Measurements from ENCODE around the gene DUSP1. TPM values are rescaled to one million over a fixed set of nuclear protein-coding genes. Genes with fewer than 3 reads are reported as not detected.

Gene DUSP1
- total RNA-seq, 2 donors from 2014 or later, result 9.2 to 11.0 TPM

- Histone ChIP-seq H3K27me3 (ENCODE audit: control insufficient read depth, insufficient read depth, low read length, poor library complexity, severe bottlenecking) (peaks cover 35% of the 10 kb centered on the region), H3K27ac (ENCODE audit: low read depth, low read length) (no peak overlapping the region), H3K4me3 (ENCODE audit: low read length) (no peak overlapping the region), H3K9ac (ENCODE audit: extremely low read depth, low read length, poor library complexity, severe bottlenecking) (no peak overlapping the region), H3K9me3 (ENCODE audit: control insufficient read depth, low read length) (no peaks in the 10 kb centered on the region), H3K4me1 (ENCODE audit: control insufficient read depth, insufficient read depth, low read length) (peaks cover 7% of the 10 kb centered on the region), H3K36me3 (ENCODE audit: control insufficient read depth, insufficient read depth, low read length) (no peaks in the 10 kb centered on the region)
- H3K27me3 Mint-ChIP-seq (ENCODE audit: insufficient read depth), result peaks cover 54% of the 10 kb centered on the region
- peaks cover 12% of the 10 kb centered on the region for H3K4me1 Mint-ChIP-seq
- H3K36me3 Mint-ChIP-seq (ENCODE audit: low read depth), result no peaks in the 10 kb centered on the region
- no peak overlapping the region for H3K4me3 Mint-ChIP-seq
- WGBS, 2 experiments (ENCODE audit: insufficient coverage in 1 of 2, insufficient read length in 1 of 2), result 92 to 97% methylated on average over 12 to 13 of the region's 13 CpGs
- TF ChIP-seq CTCF (conservative IDR thresholded peaks at IDR 0.05), result no peak
- H3K9me3 Mint-ChIP-seq, result no peaks in the 10 kb centered on the region
- no peak for DNase-seq
- no peak overlapping the region for H3K27ac Mint-ChIP-seq
Measured at GRCh38 chr5:172729588-172729987, 41.4 kb downstream of the DUSP1 start.

GRCh38 chr5:172728481-172729241 is 42.3 kb downstream of the DUSP1 start:
- H3K27me3 ChIP-seq (ENCODE audit: control insufficient read depth, insufficient read depth, low read length, poor library complexity, severe bottlenecking), result peaks cover 44% of the 10 kb centered on the region
- H3K9ac ChIP-seq (ENCODE audit: extremely low read depth, low read length, poor library complexity, severe bottlenecking), result no peak overlapping the region
- DNase-seq, result no peak
- H3K27ac Mint-ChIP-seq, result no peak overlapping the region
- H3K27me3 Mint-ChIP-seq (ENCODE audit: insufficient read depth), result peaks cover 63% of the 10 kb centered on the region
- no peak for TF ChIP-seq CTCF (conservative IDR thresholded peaks at IDR 0.05)
- no peak overlapping the region for H3K4me3 ChIP-seq (ENCODE audit: low read length)
- no peak overlapping the region for H3K4me3 Mint-ChIP-seq
- no peaks in the 10 kb centered on the region for H3K9me3 ChIP-seq (ENCODE audit: control insufficient read depth, low read length)
- H3K27ac ChIP-seq (ENCODE audit: low read depth, low read length), result no peak overlapping the region
- H3K36me3 Mint-ChIP-seq (ENCODE audit: low read depth), result no peaks in the 10 kb centered on the region
- H3K36me3 ChIP-seq (ENCODE audit: control insufficient read depth, insufficient read depth, low read length), result no peaks in the 10 kb centered on the region
- H3K9me3 Mint-ChIP-seq, result no peaks in the 10 kb centered on the region
- peaks cover 10% of the 10 kb centered on the region for H3K4me1 Mint-ChIP-seq
- WGBS, 2 experiments (ENCODE audit: insufficient coverage in 1 of 2, insufficient read length in 1 of 2), result 86 to 90% methylated on average over 8 to 10 of the region's 10 CpGs
- H3K4me1 ChIP-seq (ENCODE audit: control insufficient read depth, insufficient read depth, low read length), result peaks cover 7% of the 10 kb centered on the region

- Mint-ChIP-seq H3K4me3 (no peak overlapping the region), H3K27ac (no peak overlapping the region), H3K27me3 (ENCODE audit: insufficient read depth) (peaks cover 74% of the 10 kb centered on the region), H3K4me1 (peaks cover 9% of the 10 kb centered on the region), H3K36me3 (ENCODE audit: low read depth) (no peaks in the 10 kb centered on the region), H3K9me3 (no peaks in the 10 kb centered on the region)
- Histone ChIP-seq H3K27ac (ENCODE audit: low read depth, low read length) (no peak overlapping the region), H3K9me3 (ENCODE audit: control insufficient read depth, low read length) (no peaks in the 10 kb centered on the region), H3K4me1 (ENCODE audit: control insufficient read depth, insufficient read depth, low read length) (peaks cover 6% of the 10 kb centered on the region), H3K27me3 (ENCODE audit: control insufficient read depth, insufficient read depth, low read length, poor library complexity, severe bottlenecking) (peaks cover 55% of the 10 kb centered on the region), H3K36me3 (ENCODE audit: control insufficient read depth, insufficient read depth, low read length) (no peaks in the 10 kb centered on the region), H3K9ac (ENCODE audit: extremely low read depth, low read length, poor library complexity, severe bottlenecking) (no peak overlapping the region), H3K4me3 (ENCODE audit: low read length) (no peak overlapping the region)
- WGBS, 2 experiments (ENCODE audit: insufficient coverage in 1 of 2, insufficient read length in 1 of 2), result 85 to 94% methylated on average over 3 to 7 of the region's 7 CpGs
- DNase-seq, result no peak
- TF ChIP-seq CTCF (conservative IDR thresholded peaks at IDR 0.05), result no peak
Measured at GRCh38 chr5:172727551-172727950, 43.4 kb downstream of the DUSP1 start.
